Endothelial cell of umbilical vein (primary cell): Measurements from ENCODE around the gene CACNA1A.

Experiments used
- CTCF ChIP-seq, 2 donors: IDR thresholded peaks; 1 replicate in 1 of 2; 2 replicates in 1 of 2; pipeline ENCODE4 v1.5.1; 2011; ENCODE audit warnings: low read length in 2 of 2, mild to moderate bottlenecking in 2 of 2, moderate library complexity in 2 of 2, control low read depth in 1 of 2, inconsistent platforms in 1 of 2, low read depth in 1 of 2; ENCODE audit not compliant: insufficient read depth in 1 of 2; ENCODE audit errors: extremely low read depth in 1 of 2
- EZH2 ChIP-seq: IDR thresholded peaks from 2 replicates; pipeline ENCODE4 v1.6.1; 2012; ENCODE audit warnings: borderline replicate concordance, low read depth, mild to moderate bottlenecking, moderate library complexity, low read length, inconsistent platforms; ENCODE audit not compliant: severe bottlenecking
- POLR2AphosphoS5 ChIP-seq: IDR thresholded peaks from 2 replicates; pipeline ENCODE4 v1.6.1; 2012; ENCODE audit warnings: low read depth, mild to moderate bottlenecking, control low read depth, low read length, moderate library complexity; ENCODE audit not compliant: insufficient read depth

- TF ChIP-seq POLR2AphosphoS5 (no peak), EZH2 (no peak), CTCF (IDR thresholded peaks at IDR 0.05; ENCODE audit: extremely low read depth in 1 of 2, insufficient read depth in 1 of 2, low read depth in 1 of 2, low read length in 2 of 2) (no peak)
These were observed 280.1 kb downstream of the CACNA1A start for GRCh38 chr19:13225973-13226865.
